C1 segment of cervical spinal cord (tissue), 14 donors: ENCODE results near the gene MAN1A1.
"Not testable (repeated sequence)": the region's sequence is repeated elsewhere in the genome, so short reads cannot be mapped to it uniquely, and the experiment has no call there.

Experiments
- DNase-seq, 14 donors: peaks; one replicate each; lab custom pipeline; 2025; lab: John Stamatoyannopoulos, UW

The MAN1A1 gene

DNA sequence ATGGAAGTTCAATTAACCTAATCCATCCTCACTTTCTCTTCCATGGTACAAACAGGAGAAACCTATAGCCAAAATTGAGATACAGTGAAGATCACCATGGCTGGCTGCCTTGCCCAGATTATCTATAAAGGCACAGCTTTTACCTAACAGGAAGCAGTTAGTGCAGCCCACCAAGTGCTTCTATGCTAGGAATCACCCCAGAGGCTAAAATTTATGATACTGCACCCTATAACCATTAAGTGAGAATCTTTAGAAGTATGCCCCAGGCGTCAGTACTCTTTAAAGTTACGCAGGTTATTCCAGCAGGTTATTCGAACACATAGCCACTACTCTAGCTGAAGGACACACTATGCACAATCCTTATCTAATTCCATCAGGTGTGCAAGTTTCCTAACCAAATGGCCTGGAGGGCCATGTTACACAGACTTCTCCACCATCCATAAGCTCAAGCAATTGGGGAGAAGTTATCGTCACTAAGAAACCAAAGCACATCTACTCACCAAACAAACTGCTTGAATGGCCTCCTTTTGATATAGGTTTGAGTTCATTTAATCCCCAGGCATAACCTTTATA lies 43.1 kb downstream of the MAN1A1 start:
- no peak for DNase-seq

DNA sequence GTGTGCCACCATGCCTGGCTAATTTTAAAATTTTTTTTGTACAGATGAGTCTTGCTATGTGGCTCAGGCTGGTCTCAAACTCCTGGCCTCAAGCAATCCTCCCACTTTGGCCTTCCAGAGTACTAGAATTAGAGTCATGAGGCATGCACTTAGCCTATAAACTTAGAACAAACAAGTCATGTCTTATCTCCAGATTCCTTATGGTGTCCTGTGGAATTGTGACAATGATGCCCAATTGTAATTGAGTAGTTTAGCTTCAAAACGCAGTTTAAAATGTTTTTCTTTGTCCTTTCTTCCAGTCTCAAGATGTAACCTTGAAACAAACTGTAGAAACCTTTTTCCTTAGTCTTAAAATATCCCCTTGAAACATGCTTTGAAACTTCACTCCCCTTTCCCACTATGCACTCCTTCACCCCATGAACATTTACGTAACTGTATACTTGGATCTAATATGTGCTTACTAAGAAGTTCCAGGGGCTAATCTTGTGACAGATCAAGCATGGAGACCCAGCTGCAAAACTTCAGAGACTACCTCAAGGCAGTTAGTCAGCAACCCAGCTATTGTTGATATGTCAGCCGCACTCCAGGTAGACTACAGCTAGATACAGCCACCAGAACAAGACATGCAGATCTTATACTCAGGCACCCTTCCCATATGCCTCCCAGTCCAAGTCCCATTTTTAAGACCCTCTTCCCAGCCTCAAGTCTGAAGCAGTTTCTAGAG lies 46.2 kb downstream of the MAN1A1 start:
- no peak for DNase-seq

DNA sequence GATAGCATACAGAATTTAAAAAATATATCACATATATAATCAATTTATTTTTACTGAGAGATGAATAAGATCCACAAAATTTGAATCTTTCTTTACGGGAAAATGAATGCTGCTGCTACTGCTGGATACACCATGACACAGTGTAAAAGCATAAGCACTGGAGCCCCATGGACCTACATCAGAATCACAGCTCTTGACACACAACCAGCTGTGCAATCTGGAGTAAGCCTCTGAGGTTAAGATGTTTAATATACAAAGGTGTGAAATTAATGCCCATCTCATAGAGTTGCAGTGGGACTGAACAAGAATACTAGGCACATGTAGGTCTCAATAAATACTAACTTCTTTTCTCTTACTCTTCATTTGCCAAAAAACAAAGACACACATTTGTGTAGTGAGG lies 48.1 kb downstream of the MAN1A1 start:
- no peak for DNase-seq

DNA sequence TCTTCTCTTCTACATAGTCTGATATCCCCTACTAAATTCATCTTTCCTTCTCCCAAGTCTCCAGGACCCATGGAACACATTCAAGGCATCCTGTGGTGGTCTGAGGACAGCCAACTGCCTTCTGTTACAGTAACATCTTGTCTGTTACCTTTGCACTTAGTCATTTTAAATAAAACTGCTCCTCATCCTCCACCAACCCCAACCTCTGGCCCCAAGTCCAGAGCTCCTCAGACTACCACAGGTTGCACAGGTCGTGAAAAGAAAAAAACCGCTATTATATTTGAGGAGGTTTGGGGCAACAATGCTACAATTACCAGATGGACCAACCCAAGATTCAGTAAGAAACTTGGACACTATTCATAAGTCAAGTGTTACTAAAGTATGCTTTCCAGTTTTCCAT lies 49.9 kb downstream of the MAN1A1 start:
- no peak for DNase-seq

DNA sequence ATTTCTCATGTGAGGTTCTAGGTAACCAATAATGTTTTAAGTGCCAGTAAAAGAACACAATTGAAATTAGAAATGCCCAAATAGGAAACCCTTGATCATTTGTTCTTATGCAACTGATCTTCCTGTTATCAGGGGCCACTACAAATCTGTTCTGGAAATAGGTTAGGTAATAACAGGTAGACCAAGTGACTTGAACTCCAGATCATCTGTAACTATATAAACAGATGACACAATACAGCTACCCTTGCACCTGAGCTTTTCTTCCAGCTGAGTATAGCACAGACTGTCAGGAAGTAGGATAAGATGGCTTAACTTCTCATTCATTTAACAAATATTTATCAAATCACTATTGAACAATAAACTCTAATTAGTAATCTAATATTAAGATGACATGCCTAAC lies 52.5 kb downstream of the MAN1A1 start:
- no peak for DNase-seq

DNA sequence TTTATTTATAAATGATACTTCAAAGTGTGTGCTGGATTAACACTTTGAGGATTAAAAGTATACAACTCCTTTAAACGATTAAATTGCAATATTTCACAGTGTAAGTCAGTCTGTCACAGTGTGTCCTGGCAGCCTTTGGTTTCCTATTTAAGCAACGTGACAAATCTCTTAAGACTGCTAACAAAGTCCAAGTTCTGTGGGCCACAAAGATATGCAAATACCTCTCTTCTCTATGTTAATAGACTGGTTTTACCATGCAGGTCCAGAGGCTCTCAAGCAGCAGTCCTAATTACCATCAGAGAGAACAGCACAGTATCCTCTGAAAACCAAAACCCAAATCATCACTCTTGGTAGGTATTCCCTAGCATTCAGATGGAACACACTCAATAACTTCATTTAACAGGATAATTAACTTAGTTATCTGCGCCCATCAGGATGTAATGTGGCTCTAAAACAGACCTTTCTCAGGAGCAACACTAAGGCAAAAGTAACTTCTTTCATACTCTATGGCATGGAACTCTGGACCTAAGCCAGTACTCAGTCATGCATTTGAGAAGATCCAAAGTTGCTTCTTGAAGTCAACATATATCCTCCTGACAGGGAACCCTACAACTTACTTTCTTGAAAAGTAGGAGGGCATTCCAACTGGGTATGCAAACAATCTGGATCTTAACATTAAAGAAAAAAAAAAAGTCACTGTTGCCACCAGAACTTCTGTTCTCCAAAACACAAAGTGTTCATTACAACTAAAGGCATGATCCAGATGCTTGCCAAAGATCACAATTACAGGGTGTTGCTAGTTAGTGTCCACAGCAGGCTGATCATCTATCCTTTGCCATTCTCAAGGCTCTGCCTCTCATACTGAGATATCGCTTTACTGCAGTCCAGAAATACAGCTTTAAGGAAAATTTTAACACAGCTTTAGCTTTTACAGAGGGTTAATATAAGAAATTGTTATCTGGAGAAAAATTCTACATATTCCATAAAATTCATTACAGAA lies 53.2 kb downstream of the MAN1A1 start:
- no peak for DNase-seq

DNA sequence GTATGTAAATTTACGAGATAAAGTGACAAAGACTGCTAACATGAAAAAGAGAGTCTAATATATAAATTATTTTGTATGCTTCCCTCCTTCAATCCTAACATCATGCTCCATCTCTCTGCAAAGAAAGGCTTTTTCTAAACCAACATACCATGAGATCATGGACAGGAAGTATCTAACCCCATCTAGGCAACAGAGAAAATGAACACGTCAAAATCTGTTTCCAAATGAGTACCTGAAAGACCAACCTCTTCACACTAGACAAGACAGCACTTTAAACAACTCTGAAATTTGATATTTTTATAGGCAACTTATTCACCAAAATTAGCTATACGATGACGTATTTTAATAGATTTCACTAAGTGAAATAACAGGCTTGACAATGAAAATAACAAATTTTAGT lies 54.6 kb downstream of the MAN1A1 start:
- no peak for DNase-seq

DNA sequence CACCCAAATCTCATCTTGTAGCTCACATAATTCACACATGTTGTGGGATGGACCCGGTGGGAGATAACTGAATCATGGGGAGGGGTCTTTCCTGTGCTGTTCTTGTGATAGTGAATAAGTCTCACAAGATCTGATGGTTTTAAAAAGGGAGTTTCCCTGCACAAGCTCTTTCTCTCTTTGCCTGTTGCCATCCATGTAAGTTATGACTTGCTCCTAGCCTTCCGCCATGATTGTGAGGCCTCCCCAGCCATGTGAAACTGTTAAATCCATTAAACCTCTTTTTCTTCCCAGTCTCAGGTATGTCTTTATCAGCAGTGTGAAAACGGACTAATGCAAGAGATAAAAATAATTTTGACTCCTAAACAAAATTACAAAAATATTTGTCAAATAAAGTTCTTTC lies 58.5 kb downstream of the MAN1A1 start:
- DNase-seq = not testable (repeated sequence)

DNA sequence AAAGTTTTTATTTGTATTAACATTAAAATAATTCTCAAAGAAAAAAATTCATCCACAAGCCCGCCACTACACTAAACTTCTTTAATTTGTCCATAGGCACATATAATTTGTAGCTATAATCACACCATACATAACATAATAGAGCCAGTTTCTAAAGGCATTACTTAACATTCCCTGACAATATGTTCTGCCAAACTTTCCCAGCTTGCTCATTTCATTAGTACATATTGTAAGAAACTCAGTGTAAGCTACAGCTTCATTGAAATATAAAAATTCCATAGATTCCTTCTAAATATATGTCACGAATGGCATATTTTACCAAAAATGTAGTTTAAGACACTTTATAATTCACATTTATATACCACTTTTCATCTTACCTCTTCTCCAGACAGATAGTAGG lies 59.3 kb downstream of the MAN1A1 start:
- DNase-seq = no peak

DNA sequence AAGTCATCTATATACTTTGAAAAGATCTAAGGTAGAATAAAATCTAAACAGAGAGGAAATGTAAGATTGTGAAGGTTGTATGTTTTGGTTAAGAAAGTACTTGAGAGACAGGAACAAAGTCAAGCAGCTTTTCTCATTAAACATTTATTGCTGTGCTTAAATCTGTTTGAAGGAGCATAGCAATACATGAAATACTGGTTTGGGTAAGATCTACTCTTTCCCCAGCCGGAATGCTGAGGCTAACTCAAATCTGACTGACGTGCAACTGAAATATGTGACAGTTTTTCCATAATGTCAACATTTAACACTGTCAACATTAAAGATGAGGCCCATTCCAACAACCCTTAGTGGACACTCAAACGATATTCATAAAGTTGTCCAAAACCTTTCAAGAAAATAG lies 59.9 kb downstream of the MAN1A1 start:
- DNase-seq = no peak

DNA sequence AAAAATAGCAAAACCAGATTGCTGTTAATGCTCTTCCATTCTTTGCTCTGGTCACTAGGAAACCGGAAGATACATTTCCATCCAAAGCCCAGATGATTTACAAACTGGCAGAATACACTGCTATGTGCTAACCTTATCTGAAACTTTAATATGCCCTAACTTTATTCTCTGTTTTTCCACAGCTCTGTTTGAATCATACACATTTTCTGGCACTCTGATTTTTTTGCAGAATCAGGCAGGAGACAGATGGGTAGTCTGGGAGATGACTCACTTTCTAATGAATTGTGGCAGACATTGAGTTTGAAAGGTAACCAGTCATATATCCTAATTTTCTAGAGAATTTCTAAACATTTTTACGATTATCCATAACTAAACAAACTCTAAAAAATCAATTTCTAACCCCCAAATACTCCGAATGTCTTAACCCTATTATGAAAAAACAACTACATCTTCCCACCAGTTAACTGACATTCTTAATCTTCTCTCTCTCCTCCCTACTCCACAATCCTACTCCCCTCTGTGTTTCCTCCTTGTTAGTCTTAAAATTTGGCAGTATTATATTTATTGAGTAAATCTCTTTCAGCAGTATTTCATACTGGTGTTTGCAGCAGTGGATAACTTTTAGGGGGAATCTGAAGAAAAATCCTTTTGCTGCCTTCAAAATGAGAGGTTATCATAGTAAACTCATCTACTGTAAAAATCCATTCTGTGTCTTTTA lies 63.5 kb downstream of the MAN1A1 start:
- DNase-seq = no peak

DNA sequence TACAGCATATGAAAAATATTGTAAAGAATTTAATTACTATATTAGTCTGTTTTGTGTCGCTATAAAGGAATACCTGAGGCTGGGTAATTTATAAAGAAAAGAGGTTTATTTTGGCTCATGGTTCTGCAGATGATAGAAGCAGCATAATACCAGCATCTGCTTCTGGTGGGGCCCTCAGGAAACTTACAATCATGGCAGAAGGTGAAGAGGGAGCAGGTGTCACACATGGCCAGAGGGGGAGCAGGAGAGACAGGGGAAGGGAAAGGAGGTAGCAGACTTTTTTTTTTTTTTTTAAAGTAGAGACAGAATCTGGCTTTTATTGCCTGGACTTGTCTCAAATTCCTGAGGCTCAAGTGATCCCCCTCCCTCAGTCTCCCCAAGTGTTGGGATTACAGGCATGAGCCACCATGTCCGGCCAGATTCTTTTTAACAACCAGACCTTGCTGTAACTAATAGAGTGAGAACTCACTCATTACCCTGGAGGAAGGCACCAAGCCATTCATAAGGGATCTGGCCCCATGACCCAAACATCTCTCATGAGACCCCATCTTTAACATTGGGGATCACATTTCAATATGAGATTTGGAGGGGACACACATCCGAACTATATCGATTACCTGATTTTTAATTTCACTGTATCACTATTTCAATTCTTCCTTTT lies 64.6 kb downstream of the MAN1A1 start:
- DNase-seq = no peak

DNA sequence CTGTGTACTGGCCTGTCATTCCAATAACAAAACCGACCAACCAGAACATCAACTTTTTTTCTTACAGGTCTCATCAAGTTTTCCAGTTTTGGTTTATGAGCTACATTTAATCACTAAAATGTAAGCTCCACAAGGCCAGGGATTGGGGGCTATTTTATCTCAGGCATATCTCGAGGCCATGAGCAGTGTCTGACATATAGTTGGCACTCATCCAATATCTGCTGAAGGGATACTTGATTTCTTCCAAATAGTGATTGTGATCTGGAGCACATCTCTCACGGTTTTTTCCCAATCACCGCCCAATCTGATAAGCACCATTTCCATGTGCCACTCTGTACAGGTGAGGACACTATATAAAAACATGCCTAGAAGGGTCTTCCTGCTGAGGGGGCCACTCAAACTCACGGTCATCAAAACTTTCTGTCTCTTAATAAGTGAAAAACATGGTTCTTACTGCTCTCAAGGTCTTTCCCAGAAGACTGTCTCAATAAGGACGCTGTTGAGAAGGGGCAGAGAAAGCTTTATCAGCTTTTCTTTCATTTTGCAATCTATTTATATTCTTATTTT lies 65.5 kb downstream of the MAN1A1 start:
- no peak for DNase-seq

DNA sequence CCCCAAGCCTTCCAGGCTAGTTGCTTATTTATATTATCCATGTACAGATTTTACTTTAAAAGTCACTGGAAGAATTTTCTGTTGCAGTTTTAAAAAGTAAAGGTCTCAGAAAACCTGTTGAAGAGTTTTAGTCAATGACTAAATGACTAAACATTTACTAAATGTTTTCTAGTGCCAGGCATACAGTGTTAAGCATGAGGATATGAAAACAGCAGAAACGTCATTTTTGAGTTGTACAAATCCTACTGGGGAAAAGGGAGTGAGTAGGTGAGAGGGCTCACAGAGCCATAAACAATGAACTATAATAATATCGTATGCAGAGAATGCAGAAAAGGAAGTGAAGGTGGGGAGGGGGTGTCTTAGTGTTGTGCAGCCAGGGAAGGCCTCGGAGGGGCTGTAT lies 66.3 kb downstream of the MAN1A1 start:
- DNase-seq = no peak

DNA sequence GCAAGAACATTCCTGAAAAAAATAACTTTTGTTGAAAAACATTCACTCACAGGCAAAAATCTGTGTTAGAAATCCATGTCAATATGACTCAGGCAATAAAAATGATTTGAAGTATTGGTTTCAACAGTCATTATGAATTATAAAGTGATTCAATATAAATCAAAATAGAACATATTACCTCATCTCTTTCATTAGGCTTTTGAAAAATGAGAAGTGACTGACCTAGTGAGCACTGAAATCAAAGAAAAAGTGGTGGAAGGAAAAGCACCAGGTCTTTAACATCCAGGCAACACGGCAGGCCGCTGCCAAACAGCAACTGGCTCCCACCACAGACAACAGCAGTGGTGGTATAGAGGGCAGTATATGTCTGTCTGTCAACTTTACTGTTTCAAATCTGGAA lies 68.9 kb downstream of the MAN1A1 start:
- DNase-seq = no peak

DNA sequence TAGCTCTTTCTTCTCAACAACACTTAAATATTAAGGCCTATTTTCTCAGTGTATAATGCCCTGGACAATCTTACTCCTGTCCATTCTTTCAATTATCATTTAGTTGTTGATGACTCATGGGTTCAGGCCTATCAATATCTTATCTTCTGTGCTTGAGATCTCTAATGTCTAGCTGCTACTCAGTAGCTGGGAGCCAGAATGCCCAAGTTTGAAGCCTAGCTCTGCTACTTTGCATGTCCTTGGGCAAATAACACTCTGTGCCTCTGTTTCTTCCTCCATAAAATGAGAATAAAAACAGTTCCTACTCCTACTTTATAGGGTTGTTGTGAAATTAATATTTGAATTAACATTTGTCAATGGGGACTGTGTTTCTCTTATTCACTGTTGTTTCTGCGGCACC lies 69.5 kb downstream of the MAN1A1 start:
- no peak for DNase-seq

DNA sequence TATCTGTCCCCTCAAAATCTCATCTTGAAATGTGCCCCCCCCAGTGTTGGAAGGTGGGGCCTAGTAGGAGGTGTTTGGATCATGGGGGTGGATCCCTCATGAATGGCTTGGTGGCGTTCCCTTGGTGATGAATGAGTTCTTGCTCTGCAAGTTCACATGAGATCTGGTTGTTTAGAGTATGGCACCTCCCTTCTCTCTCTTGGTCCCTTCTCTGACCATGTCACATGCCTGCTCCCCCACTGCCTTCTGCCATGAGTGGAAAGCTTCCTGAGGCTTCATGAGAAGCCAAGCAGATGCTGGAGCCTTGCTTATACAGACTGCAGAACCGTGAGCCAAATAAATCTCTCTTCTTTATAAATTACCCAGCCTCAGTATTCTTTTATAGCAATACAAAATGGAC lies 70.9 kb downstream of the MAN1A1 start:
- DNase-seq = no peak

DNA sequence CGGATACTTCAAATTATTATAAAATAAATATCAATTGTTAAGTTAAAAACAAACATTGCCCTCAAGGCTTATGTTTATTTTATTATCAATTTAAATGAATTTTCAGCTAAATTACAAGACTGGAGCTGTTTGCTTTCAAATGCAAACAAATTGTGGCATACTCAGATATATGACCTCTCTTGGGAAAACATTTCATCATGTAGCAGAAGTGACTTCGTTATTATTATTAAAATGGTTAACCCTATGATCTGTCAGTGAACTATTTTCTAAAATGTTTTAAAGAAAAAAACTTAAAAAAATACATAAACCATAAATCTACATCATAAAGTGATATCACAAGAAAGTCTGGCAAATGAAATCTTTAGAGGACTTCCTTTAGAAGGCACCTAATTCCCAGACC lies 72.5 kb downstream of the MAN1A1 start:
- no peak for DNase-seq

DNA sequence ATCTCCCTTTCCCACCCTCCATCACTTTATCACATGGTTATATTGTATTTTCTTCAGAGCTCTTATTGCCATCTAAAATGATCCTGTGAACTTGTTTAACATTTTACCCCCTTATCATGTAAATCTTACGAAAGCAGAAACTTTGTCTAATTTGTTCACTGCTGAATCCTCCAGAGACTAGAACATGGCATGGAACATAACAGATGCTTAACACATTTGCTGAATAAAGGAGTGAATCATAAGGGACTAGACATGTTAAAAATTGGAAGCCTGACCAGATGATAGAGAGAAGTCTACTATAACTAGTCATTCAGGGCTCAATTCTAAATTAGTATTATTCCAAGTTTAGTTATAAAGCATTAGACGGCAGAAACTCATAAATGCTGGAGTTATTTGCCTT lies 73.3 kb downstream of the MAN1A1 start:
- no peak for DNase-seq

DNA sequence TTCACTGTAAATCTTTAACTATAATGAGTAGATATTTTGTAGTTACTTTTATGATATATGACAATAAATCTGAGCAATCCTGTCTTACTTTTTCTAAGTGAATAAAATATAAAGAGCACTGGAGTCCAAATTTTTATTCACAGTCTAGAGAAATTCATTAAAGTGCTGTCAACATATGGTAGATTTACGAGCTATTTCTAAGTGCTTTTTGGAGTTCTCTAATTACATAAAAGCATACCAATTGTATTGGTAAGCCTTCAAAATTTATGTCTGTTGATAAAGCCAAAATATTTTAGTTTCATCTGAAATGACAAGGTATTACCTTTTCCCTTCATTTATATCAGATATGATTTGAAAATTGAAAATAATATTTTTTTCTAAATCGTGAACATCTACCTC lies 75.4 kb downstream of the MAN1A1 start:
- no peak for DNase-seq
